Measurements from ENCODE around the gene SOX15.

SOX15 gene

GRCh38 chr17:7629939-7630571 is 40.2 kb upstream of the SOX15 start, which contains the start of gene SHBG:
Gene SHBG (plus strand): TSS chr17:7630135. CDS start chr17:7630173, 38 bp downstream.
- no peak for TF ChIP-seq EZH2phosphoT487 (IDR thresholded peaks at IDR 0.05; ENCODE audit: borderline replicate concordance, low read length)
- H3K4me1 ChIP-seq (ENCODE audit: control insufficient read depth, low read length), result no peaks in the 10 kb centered on the region; the same call in 1 of the 2 replicates
- H4K20me1 ChIP-seq (ENCODE audit: control insufficient read depth, insufficient read depth, low read depth, low read length), result no peaks in the 10 kb centered on the region

GRCh38 chr17:7627250-7628121 is 37.6 kb upstream of the SOX15 start, which contains the start of gene SAT2:
Gene SAT2 (minus strand): TSS chr17:7627821. CDS start chr17:7627635, 186 bp downstream.
- Histone ChIP-seq H4K20me1 (ENCODE audit: control insufficient read depth, insufficient read depth, low read depth, low read length) (no peaks in the 10 kb centered on the region), H3K9me3 (ENCODE audit: control insufficient read depth, insufficient read depth, low read length) (no peaks in the 10 kb centered on the region), H3K4me1 (ENCODE audit: control insufficient read depth, low read length) (no peaks in the 10 kb centered on the region; the same call in 1 of the 2 replicates), H3K36me3 (ENCODE audit: control insufficient read depth, low read length) (no peaks in the 10 kb centered on the region), H3F3A (ENCODE audit: control insufficient read depth, insufficient read depth) (no peaks in the 10 kb centered on the region), H3K27ac (ENCODE audit: low read depth, low read length) (no peak within 1 kb of the TSS), H3K27me3 (ENCODE audit: control insufficient read depth, low read length) (no peaks in the 10 kb centered on the region), H3K79me2 (ENCODE audit: control insufficient read depth, low read length) (no peaks in the 10 kb centered on the region), H3K9me2 (replicated peaks; ENCODE audit: control insufficient read depth, low read length) (no peaks in the 10 kb centered on the region), H3K4me2 (ENCODE audit: low read length) (peak within 1 kb of the TSS; percentile 91), H3K4me3 (ENCODE audit: low read length) (peak within 1 kb of the TSS; percentile 95)
- TF ChIP-seq EZH2phosphoT487 (IDR thresholded peaks at IDR 0.05; ENCODE audit: borderline replicate concordance, low read length) (no peak), CTCF (IDR thresholded peaks at IDR 0.05; ENCODE audit: low read depth, low read length, poor library complexity, severe bottlenecking) (no peak)

More at GRCh38 chr17:7629939-7630571, 40.2 kb upstream of the SOX15 start, which contains the start of gene SHBG:
- Histone ChIP-seq H3K9me2 (replicated peaks; ENCODE audit: control insufficient read depth, low read length) (no peaks in the 10 kb centered on the region), H3K9me3 (ENCODE audit: control insufficient read depth, insufficient read depth, low read length) (no peaks in the 10 kb centered on the region), H3F3A (ENCODE audit: control insufficient read depth, insufficient read depth) (no peaks in the 10 kb centered on the region), H3K4me3 (ENCODE audit: low read length) (no peak within 1 kb of the TSS), H3K27ac (ENCODE audit: low read depth, low read length) (no peak within 1 kb of the TSS), H3K36me3 (ENCODE audit: control insufficient read depth, low read length) (no peaks in the 10 kb centered on the region), H3K79me2 (ENCODE audit: control insufficient read depth, low read length) (no peaks in the 10 kb centered on the region), H3K27me3 (ENCODE audit: control insufficient read depth, low read length) (no peaks in the 10 kb centered on the region; the same call in 1 of the 2 replicates), H3K4me2 (ENCODE audit: low read length) (no peak within 1 kb of the TSS)

GRCh38 chr17:7626956-7627249 is 37.0 kb upstream of the SOX15 start:
- H3K9me2 ChIP-seq (replicated peaks; ENCODE audit: control insufficient read depth, low read length), result no peaks in the 10 kb centered on the region
- H3K79me2 ChIP-seq (ENCODE audit: control insufficient read depth, low read length), result no peaks in the 10 kb centered on the region
- H3K9me3 ChIP-seq (ENCODE audit: control insufficient read depth, insufficient read depth, low read length), result no peaks in the 10 kb centered on the region
- peak overlapping the region; percentile 91 for H3K4me2 ChIP-seq (ENCODE audit: low read length)
- H4K20me1 ChIP-seq (ENCODE audit: control insufficient read depth, insufficient read depth, low read depth, low read length), result no peaks in the 10 kb centered on the region
- H3F3A ChIP-seq (ENCODE audit: control insufficient read depth, insufficient read depth), result no peaks in the 10 kb centered on the region
- no peak overlapping the region for H3K27ac ChIP-seq (ENCODE audit: low read depth, low read length)
- TF ChIP-seq EZH2phosphoT487 (IDR thresholded peaks at IDR 0.05; ENCODE audit: borderline replicate concordance, low read length) (no peak), CTCF (IDR thresholded peaks at IDR 0.05; ENCODE audit: low read depth, low read length, poor library complexity, severe bottlenecking) (no peak)
- H3K36me3 ChIP-seq (ENCODE audit: control insufficient read depth, low read length), result no peaks in the 10 kb centered on the region
- peak overlapping the region; percentile 95 for H3K4me3 ChIP-seq (ENCODE audit: low read length)
- H3K4me1 ChIP-seq (ENCODE audit: control insufficient read depth, low read length), result no peaks in the 10 kb centered on the region; the same call in 1 of the 2 replicates
- no peaks in the 10 kb centered on the region for H3K27me3 ChIP-seq (ENCODE audit: control insufficient read depth, low read length)

All from DOHH2 (cell line).